GM08714 (cell line): ENCODE measurements around the gene SLC9A7.

Experiments
- H3K4me3 ChIP-seq: fragments of 200-500 bp; sonication (Bioruptor generic); 2 replicates; pipeline ENCODE4 v1.5.1; 2014; ENCODE audit warnings: mild to moderate bottlenecking, low read length, inconsistent platforms
- ZNF274 ChIP-seq: IDR thresholded peaks from 2 replicates; pipeline ENCODE4 v1.6.1; 2012; ENCODE audit warnings: mild to moderate bottlenecking, low read depth, low read length

The SLC9A7 gene

DNA sequence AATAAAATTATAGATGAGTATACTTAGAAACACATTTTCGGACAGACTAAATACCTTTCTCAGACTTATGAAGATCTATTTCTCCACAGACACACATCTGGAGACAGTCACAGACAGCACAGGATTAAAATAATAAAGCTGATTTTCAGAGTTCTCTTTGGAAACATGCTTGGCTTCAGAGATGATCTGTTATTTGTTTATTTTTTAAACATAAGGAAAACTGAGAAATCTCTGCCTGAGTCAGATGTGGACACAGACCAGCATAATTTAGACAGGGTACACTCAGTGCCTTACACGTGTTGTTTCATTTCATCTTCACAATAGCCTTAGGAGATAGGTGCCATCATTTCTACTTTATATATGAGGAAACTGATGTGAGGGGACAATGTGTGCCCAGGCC lies 92.1 kb downstream of the SLC9A7 start:
- H3K4me3 ChIP-seq = no peak overlapping the region
- no peak for TF ChIP-seq ZNF274

DNA sequence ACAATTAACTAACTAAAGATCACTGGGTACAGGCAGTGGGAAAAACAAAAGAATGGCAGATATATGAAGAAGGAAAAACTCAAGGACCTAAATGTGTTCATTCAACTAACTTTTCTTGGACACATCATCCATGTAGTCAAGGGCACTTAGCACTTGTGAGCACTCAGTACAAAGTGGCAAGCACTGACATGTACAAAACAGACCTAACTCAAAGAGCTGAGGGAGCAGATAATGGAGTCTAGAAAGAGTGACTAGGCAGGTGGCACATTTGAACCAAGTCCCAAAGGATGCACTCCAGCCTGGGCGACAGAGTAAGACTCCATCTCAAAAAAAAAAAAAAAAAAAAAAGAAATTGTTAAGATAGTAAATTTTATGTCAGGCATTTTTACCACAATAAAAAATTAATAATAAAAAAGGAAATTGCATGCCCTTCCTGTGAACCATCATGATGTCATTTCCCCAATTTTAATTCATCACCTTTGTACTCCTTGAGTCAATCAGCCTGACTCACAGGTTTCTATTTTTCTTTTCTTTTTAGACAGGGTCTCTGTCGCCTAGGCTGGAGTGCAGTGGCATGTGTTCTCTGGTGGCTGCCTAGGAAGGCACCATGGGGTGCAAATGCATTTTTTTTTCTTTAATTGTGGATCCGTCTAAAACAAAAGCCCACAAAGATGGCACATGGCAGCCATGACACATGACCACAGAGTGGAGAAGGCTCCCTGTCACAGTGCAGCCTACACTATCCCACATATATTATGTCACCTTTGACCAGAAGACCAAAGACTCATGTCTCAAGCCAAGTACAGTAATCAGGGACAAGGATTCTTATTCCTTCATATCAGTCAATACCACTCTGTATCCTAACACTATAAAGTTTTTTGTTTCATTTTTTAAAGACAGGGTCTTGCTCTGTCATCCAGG lies 93.4 kb downstream of the SLC9A7 start:
- no peak overlapping the region for H3K4me3 ChIP-seq
- TF ChIP-seq ZNF274 = no peak

DNA sequence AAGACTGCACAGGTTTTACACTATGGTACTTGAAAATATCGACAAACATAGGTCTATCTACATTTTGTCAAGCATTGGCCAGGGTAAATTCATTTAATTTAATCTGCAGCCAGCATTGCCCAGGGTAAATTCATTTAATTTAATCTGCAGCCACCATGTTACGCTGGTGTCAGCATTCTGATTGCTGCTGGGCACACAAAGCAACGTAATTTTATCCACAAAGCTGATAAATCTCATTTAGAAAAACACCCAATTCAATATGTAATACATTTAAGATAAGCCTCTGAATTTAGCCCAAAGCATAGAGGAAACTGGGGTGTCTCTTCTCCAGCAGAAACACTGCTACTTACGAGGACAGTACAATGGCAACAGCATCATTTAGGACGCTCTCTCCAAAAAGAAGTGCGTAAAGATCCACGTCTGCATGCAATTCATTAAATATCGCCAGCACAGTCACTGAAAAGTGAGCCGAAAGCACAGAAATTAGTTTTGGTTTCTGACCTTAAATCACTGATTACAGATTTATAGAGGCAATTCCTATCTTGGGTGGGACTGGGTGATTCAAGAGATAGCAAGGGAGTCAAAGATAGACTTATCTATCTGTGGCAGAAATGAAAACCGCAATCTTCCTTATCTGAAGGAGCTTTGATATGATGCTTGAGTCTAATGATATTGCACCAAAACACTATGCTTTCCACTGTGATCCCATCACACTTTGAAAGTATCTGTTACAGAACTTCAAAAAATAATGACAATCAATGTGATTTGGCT lies 96.5 kb downstream of the SLC9A7 start:
- TF ChIP-seq ZNF274 = no peak
- no peak overlapping the region for H3K4me3 ChIP-seq

DNA sequence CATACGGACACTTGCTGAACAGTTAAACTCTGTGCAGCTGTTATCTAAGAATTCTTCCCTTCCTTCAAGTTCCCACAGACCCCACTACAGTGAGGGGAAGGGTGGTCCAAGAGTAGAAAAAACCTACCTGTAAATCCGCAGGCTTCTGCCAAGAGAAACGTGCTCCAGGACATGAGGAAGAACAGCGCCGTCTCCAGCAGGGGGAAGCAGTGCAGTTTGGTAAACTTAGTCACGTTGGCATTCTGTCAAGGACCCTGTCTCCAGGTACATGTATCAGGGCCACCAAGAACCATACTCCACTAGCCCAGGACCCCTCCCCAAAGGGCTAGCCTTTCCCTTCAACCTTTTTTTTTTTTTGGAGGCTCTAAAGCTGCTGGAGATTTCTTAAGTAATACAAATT lies 105.4 kb downstream of the SLC9A7 start:
- TF ChIP-seq ZNF274 = no peak
- H3K4me3 ChIP-seq = no peak overlapping the region

DNA sequence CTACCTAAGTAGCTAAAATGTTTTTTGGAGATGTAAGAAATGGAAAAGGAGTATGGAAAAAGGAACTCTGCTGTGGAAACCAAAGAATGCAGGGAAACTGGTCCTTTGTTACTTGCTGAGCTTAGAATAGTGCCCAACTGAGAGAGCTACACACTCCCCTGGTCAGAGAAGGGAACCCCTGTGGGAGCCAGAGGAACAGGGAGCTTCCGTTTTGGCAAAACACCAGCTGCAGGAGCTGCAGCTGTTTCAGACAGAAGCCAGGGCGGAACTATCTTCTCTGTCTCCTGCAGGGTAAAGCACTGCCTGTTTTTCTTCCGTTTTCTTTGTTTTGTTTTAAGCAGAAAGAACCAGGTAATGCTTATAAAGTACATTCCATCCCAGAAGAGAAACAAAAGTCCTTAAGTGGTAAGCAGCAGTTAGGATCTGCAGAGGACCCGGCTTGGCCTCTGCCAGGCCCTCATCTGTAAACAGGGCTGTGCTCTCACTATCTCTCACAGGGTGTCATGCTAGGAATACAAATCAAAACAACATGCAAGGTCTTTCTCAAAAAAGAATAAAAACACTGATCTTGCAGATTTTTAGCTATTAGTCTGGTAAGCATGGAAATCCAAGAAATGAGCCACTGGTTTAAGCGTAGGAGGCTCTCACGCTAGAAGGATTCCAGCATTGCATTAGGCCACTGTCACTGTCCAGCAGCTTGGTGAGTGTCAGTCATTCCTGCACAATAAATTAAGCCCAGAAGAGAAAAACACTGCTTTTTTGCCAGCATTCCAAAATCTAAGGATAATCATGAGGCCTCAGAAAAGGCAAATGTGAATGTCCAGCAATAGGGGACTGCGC lies 109.3 kb downstream of the SLC9A7 start:
- TF ChIP-seq ZNF274 = no peak
- no peak overlapping the region; the same call in 1 of the 2 replicates for H3K4me3 ChIP-seq

DNA sequence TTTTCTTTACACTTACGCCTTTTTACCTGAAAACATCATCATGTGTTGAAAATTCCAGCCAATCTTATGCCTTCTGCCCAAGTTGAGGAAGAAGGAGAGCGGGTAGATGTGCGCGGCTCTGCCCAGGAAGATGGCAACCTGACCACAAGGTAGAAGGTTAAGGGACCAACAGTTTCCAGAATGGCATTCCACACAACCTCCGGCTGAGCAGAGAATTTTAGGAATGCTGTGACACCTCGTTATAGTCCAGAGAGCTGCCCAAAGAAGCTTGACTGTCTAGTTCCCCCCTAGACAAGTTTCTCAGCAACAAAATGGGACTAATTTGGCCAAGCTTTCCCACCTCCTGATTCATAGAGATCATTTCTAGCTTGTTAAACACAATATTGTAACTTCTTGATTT lies 110.3 kb downstream of the SLC9A7 start:
- no peak for TF ChIP-seq ZNF274
- no peak overlapping the region for H3K4me3 ChIP-seq

DNA sequence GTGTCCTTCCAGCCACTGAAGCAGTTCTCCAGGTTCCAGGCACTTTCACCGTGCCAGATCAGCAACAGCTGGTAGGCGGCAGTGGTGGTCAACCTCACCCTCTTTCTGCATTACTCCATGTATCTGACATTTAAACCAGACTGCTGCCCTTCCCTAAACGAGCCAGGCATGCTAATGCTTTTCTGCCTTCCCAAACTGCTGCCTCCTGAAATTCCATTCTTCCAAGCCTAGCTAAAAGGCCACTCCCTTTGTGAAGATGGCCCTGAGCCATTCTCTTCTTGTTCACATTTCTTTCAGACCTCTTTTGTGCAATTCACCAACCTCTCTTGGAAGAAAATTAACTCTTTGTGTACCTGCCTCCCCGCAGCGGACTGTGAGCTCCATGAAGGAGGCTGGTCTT lies 111.7 kb downstream of the SLC9A7 start:
- no peak for TF ChIP-seq ZNF274

DNA sequence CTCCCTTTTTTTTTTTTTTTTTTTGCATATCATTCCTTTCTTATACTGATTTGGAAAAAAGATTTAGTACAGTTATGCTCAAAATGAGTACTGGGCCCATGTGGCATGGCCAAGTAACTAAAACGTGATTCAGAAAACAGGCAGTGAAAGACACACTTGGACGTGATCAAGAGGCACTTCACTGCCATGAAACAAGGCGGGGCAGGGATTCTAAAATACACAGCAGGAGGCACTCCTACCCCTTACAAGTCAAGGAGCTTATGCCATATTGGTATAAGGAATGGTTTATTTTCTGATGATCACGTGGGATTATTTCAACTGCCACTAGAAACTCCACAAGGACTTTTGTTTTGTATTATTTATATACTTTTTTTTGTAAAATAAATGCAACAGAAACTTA lies 113.3 kb downstream of the SLC9A7 start:
- no peak overlapping the region for H3K4me3 ChIP-seq
- no peak for TF ChIP-seq ZNF274

More for the DNA sequence above, 111.7 kb downstream of the SLC9A7 start:
- H3K4me3 ChIP-seq = no peak overlapping the region

DNA sequence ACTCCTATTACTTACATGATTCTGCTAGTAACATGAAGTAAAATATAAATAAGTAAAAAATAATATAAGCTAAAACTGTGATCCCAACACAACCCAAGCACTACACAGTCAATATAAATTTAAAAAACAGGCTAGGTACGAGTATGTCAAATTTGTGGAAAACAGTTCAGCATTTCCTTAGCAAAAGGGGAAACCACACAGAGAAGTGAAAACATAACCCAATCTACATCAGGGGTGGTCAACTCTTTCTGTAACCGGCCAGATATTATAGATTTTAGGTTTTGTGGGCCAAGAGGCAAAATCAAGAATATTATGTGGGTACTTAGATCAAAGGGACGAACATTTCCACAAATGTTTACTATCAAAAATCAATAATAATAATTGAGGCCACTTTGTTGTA lies 115.3 kb downstream of the SLC9A7 start:
- TF ChIP-seq ZNF274 = no peak
- H3K4me3 ChIP-seq = no peak overlapping the region

DNA sequence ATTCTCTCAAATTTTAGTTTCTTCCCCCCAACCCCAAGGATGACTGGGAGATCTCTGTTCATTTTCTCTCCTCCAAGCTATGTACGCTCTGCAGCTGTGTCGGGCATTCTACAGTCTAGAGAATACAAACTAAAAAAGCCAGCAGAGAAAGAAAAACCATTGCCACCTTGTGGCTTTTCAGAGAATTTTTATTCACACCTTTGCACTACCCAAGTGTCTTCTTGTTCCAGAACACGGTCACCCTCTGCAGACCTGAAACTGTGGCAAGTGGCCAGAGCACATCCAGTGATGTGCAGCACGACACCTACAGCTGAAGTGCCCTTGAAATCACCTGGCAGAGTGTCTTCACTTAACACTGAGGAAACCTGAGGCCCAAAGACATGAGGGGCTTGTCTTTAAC lies 116.8 kb downstream of the SLC9A7 start:
- no peak for TF ChIP-seq ZNF274
- H3K4me3 ChIP-seq = no peak overlapping the region

DNA sequence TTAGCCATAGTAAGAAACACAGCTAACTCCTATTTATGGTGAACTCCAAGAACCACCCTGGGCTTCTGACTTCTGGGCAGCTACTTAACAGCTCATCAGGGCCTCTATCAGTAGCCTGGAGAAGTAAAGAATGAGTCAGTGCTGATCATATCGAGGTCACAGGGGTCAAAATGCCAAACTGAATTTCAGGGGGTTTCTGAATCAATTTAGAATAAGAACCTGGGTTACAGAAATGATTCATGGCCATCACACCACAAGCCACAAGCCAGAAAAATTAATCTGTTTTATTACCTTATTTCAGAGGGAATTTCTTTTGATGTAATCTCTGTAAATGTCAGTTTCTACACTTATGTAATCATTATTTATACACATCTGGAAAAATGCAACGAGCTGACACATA lies 121.0 kb downstream of the SLC9A7 start:
- no peak for TF ChIP-seq ZNF274
- no peak overlapping the region for H3K4me3 ChIP-seq

DNA sequence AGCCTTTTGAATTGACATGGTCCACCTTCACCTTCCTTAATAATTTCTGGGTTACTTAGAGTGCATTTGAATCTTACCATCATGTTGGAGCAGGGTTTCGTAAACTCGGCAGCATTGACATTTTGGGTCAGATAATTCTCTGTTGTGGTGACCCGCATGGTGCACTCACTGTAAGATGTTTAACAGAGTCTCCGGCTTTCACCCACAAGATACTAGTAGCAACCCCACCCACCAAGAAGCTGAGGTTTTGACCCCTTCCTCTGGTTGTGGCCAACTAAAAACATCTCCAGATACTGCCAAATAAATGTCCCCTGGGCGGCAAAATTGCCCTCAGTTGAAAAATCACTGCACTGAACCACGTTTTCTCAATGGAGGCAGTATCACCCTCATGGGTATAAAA lies 122.7 kb downstream of the SLC9A7 start:
- no peak for TF ChIP-seq ZNF274
- H3K4me3 ChIP-seq = no peak overlapping the region

DNA sequence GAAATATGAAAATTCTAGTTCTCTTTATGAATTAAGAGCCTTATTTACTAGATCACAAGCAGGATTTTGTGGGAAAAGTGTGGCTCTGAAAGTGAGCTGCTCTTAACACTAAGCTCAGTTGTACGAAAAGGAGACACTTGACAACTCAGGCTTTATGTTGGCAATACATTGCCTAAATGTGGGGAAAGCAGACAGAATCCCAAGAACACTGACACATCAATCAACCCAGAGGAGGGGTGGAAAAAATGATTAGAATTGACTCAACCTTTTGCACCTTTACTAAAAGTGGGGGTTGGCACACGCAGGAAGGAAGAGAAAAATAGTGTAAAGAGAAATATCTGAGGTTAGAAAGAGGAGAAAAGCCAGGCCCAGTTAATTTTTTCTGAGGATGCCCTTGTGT lies 123.7 kb downstream of the SLC9A7 start:
- H3K4me3 ChIP-seq = no peak overlapping the region
- TF ChIP-seq ZNF274 = no peak

DNA sequence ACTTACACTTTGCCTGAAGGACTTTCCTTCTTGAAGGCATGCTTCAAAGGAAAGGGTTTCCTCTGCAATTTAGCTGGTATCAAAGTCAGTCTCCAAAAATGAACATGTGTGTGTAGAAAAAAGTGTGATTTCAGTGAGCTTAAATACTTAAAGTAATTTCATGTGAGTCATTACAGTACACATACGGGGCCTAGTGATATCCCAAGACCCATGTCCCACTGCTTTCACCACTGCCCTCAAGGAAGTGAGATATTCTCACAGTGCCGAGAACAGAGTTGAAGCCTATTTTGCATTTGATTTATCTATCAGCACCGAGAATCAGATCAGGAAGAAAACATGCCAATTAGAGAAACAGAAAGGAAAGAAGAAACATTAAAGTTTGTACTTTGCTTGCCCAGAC lies 124.3 kb downstream of the SLC9A7 start:
- no peak for TF ChIP-seq ZNF274
- no peak overlapping the region for H3K4me3 ChIP-seq
